Lung (tissue), 12 donors: ENCODE measurements around the gene SAE1. TPM values are rescaled to one million over a fixed set of nuclear protein-coding genes. Genes with fewer than 3 reads are reported as not detected.
"Not testable (repeated sequence)": the region's sequence is repeated elsewhere in the genome, so short reads cannot be mapped to it uniquely, and the experiment has no call there.

ENCODE experiments used
- ATAC-seq: fragments of 200-7000 bp; cut with Tn5 transposase; one replicate; pipeline ENCODE4 v1.9.1; 2020; ENCODE audit warnings: moderate number of reproducible peaks; ENCODE audit not compliant: insufficient read depth, low FRiP score
- DNase-seq, 3 donors: peaks; one replicate each; pipeline ENCODE4 v3.0.0-alpha.2; 2013 to 2017
- H3K27ac ChIP-seq, 2 donors: one replicate each; pipeline ENCODE4 v1.5.1; 2013; ENCODE audit warnings: mild to moderate bottlenecking in 2 of 2, moderate library complexity in 2 of 2, control low read depth in 1 of 2, inconsistent platforms in 1 of 2, low read depth in 1 of 2, low read length in 1 of 2
- H3K27me3 ChIP-seq, 3 donors: one replicate each; pipeline ENCODE4 v1.5.1; 2013; ENCODE audit warnings: low read length in 2 of 3; ENCODE audit not compliant: control insufficient read depth in 3 of 3, insufficient read depth in 3 of 3
- H3K36me3 ChIP-seq, 4 donors: one replicate each; pipeline ENCODE4 v1.5.1; 2013; ENCODE audit warnings: low read length in 4 of 4, mild to moderate bottlenecking in 1 of 4, moderate library complexity in 1 of 4; ENCODE audit not compliant: control insufficient read depth in 4 of 4, insufficient read depth in 4 of 4
- H3K4me1 ChIP-seq, 5 donors: one replicate each; pipeline ENCODE4 v1.5.1; 2013; ENCODE audit warnings: low read length in 5 of 5, mild to moderate bottlenecking in 2 of 5, moderate library complexity in 1 of 5; ENCODE audit not compliant: control insufficient read depth in 5 of 5, insufficient read depth in 5 of 5
- H3K4me3 ChIP-seq: one replicate; pipeline ENCODE4 v1.5.1; 2013; ENCODE audit warnings: mild to moderate bottlenecking, control low read depth, moderate library complexity
- H3K9ac ChIP-seq, 2 donors: one replicate each; pipeline ENCODE4 v1.5.1; 2013; ENCODE audit warnings: low read length in 2 of 2, control low read depth in 1 of 2; ENCODE audit not compliant: insufficient read depth in 1 of 2
- H3K9me3 ChIP-seq, 4 donors: one replicate each; pipeline ENCODE4 v1.5.1; 2013; ENCODE audit warnings: low read length in 3 of 4, mild to moderate bottlenecking in 1 of 4, moderate library complexity in 1 of 4; ENCODE audit not compliant: control insufficient read depth in 4 of 4, insufficient read depth in 3 of 4
- WGBS, 2 donors: extraction: QIAGEN DNeasy Blood & Tissue Kit; methylation state at CpG; one replicate each; pipeline ENCODE4 v1.1.7; 2013; 5-methylcytosine and 5-hydroxymethylcytosine counted together
- polyA plus RNA-seq, 2 donors: library from polyadenylated mRNA; stranded (reverse); fragments of 200-250 nt; gene quantifications; one replicate each; pipeline ENCODE4 v1.2.1, GENCODE V29; 2013
- total RNA-seq, 2 donors: library from RNA; depleted of rRNA in 1 of 2; stranded (reverse); fragments of >200 nt in 1 of 2; gene quantifications; one replicate each; pipeline ENCODE4 v1.2.1, GENCODE V29; 2014 to 2021
- TF ChIP-seq, protein P1 (sequence below): IDR thresholded peaks from 2 replicates; pipeline ENCODE4 v1.5.1; 2012; ENCODE audit warnings: mild to moderate bottlenecking; ENCODE audit errors: control extremely low read depth, extremely low read depth
- donor health status: control.
- donor health status: control.
- donor health status: Bipolar disorder and iron deficiency.
- donor health status: healthy.
- donor health status: DM: yes; HTN: yes; CAD: no.

The SAE1 gene
- total and polyA plus RNA-seq, 4 donors = 28.6 to 58.1 (median 55.9) TPM

DNA sequence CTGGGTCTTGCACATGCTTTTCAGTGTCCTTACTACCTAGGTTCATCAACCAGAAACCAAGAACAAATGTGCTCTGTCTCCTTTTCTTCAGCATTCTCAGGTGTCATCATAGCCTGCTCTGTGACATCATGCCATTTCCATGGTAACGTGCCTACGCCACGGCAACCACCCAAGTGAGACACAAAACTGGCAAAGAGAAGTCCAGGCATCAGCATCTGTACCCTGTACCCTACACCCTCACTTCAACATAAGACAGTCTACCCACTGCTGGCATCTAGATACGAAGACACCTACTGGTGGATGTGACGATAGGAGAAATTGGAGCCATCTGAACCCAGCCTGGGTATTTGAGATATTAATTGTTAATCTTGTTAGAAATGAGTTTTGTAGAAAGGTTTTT lies 30.3 kb upstream of the SAE1 start:
- H3K27ac ChIP-seq = no peak overlapping the region

DNA sequence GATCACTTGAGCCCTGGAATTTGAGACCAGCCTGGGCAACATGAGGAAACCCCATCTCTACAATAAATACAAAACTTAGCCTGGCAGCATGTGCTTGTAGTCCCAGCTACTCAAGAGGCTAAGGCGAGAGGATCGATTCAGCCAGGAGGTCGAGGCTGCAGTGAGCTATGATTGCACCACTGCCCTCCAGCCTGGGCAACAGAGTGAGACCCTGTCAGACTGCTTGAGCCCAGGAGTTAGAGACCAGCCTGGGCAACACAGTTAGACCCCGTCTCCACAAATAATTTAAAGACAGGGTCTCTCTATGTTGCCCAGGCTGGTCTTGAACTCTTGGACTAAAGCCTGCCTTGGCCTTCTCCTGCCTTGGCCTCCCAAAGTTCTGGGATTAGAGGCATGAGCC lies 29.5 kb upstream of the SAE1 start:
- H3K27me3 ChIP-seq, DNase-seq, H3K4me3 ChIP-seq, H3K27ac ChIP-seq, H3K9ac ChIP-seq, H3K36me3 ChIP-seq, H3K9me3 ChIP-seq, ATAC-seq: not testable (repeated sequence)
- H3K4me1 ChIP-seq = peaks cover 0 to 20% (median 9%) of the 10 kb centered on the region in 5 donors
- 98% methylated on average over 4 of the region's 4 CpGs for WGBS, 2 donors

More for the DNA sequence above, 30.3 kb upstream of the SAE1 start:
- 91 to 98% methylated on average over 5 of the region's 5 CpGs for WGBS, 2 donors
- no peaks in the 10 kb centered on the region for H3K9me3 ChIP-seq
- H3K36me3 ChIP-seq = peaks cover 0 to 5% (median 1%) of the 10 kb centered on the region in 4 donors
- no peak overlapping the region for H3K9ac ChIP-seq
- no peak for DNase-seq
- no peaks in the 10 kb centered on the region for H3K27me3 ChIP-seq
- TF ChIP-seq, protein P1, sequence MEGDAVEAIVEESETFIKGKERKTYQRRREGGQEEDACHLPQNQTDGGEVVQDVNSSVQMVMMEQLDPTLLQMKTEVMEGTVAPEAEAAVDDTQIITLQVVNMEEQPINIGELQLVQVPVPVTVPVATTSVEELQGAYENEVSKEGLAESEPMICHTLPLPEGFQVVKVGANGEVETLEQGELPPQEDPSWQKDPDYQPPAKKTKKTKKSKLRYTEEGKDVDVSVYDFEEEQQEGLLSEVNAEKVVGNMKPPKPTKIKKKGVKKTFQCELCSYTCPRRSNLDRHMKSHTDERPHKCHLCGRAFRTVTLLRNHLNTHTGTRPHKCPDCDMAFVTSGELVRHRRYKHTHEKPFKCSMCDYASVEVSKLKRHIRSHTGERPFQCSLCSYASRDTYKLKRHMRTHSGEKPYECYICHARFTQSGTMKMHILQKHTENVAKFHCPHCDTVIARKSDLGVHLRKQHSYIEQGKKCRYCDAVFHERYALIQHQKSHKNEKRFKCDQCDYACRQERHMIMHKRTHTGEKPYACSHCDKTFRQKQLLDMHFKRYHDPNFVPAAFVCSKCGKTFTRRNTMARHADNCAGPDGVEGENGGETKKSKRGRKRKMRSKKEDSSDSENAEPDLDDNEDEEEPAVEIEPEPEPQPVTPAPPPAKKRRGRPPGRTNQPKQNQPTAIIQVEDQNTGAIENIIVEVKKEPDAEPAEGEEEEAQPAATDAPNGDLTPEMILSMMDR = no peak
- peaks cover 3 to 24% (median 12%) of the 10 kb centered on the region in 5 donors for H3K4me1 ChIP-seq
- ATAC-seq = no peak
- H3K4me3 ChIP-seq = no peak overlapping the region

DNA sequence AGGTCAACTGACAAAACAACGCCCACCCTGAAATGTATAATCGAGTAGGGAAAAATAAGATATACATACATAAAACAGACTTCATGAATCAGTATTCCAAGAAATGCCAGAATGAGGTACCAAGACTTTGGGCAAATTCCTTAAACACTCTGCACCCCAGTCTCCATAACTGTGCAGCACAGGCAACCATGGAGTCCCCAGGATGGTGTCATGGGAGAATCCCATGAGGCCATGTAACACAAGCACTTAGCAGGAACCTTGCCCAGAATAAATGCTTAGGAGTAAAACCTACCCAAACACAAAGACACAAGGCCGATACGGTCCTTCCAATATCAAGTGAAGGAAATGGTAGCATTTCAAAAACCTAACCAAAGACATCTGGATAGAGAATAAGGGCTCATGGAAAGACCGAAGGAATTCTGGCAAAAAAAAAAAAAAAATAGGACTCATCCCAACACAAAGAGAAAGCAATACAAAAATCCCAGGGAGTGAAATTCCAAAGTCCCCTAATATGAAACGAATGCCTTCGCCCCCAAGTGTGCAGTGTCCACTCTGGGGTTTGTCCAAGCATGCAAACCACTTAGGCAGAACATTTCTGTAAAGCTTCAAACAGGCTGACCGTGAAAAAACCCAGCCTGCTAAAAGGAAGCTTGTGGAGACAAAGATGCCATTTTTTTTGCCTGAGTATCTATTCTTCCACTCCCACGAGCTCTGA lies 28.1 kb upstream of the SAE1 start:
- 84 to 91% methylated on average over 9 of the region's 9 CpGs for WGBS, 2 donors
- ATAC-seq (no peak), DNase-seq (no peak)
- Histone ChIP-seq H3K4me3 (no peak overlapping the region), H3K36me3 (peaks cover 0 to 7% (median 1%) of the 10 kb centered on the region in 4 donors), H3K4me1 (peaks cover 6 to 17% (median 12%) of the 10 kb centered on the region in 5 donors), H3K27ac (no peak overlapping the region), H3K27me3 (no peaks in the 10 kb centered on the region), H3K9ac (no peak overlapping the region), H3K9me3 (no peaks in the 10 kb centered on the region)
- TF ChIP-seq, protein P1 = no peak

DNA sequence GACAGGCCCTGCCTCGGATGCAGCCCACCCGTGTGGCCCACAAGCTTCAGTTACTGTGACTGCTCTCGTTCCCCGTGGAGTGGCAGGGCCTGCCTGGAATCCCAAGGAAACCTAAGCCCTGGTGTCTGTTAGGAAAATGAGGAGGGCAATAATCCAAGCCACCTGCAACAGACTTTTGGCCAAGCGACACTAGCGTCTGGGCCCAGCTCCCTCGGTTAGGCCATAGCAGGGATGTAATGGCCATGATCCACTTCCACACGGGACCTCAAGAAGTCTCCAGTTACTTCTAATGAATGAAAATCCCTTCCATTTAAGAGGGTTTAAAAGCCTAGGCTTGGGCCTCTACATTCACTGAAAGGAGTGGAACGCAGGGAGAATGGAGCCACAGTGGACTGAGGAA lies 26.0 kb upstream of the SAE1 start:
- TF ChIP-seq, protein P1 = no peak
- no peak overlapping the region for H3K4me3 ChIP-seq
- no peak overlapping the region for H3K27ac ChIP-seq
- no peak overlapping the region for H3K9ac ChIP-seq
- no peak for DNase-seq
- ATAC-seq = no peak
- WGBS, 2 donors = 91 to 93% methylated on average over 9 of the region's 9 CpGs
- H3K27me3 ChIP-seq = no peaks in the 10 kb centered on the region
- peaks cover 3 to 37% (median 23%) of the 10 kb centered on the region in 5 donors for H3K4me1 ChIP-seq
- H3K9me3 ChIP-seq = no peaks in the 10 kb centered on the region
- peaks cover 0 to 10% (median 1%) of the 10 kb centered on the region in 4 donors for H3K36me3 ChIP-seq
